ENCODE data around the gene GNA15.

GRCh38 chr19:3119071-3119595 lies 16.7 kb upstream of the GNA15 start:
- TF ChIP-seq, protein P1, sequence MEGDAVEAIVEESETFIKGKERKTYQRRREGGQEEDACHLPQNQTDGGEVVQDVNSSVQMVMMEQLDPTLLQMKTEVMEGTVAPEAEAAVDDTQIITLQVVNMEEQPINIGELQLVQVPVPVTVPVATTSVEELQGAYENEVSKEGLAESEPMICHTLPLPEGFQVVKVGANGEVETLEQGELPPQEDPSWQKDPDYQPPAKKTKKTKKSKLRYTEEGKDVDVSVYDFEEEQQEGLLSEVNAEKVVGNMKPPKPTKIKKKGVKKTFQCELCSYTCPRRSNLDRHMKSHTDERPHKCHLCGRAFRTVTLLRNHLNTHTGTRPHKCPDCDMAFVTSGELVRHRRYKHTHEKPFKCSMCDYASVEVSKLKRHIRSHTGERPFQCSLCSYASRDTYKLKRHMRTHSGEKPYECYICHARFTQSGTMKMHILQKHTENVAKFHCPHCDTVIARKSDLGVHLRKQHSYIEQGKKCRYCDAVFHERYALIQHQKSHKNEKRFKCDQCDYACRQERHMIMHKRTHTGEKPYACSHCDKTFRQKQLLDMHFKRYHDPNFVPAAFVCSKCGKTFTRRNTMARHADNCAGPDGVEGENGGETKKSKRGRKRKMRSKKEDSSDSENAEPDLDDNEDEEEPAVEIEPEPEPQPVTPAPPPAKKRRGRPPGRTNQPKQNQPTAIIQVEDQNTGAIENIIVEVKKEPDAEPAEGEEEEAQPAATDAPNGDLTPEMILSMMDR (IDR thresholded peaks at IDR 0.05; ENCODE audit: low read length) = no peak
- no peak for TF ChIP-seq EZH2phosphoT487 (IDR thresholded peaks at IDR 0.05; ENCODE audit: low read length)
